HepG2 (cell line): Measurements from ENCODE around the gene FFAR2. TPM values are rescaled to one million over a fixed set of nuclear protein-coding genes. Genes with fewer than 3 reads are reported as not detected.

Source experiments
- ATAC-seq: fragments of 200-7000 bp; cut with Tn5 transposase; 3 replicates; pipeline ENCODE4 v1.9.1; 2020; ENCODE audit warnings: mild to moderate bottlenecking, moderate library complexity
- BruUV-seq: library from RNA; stranded (reverse); fragments of 400-500 nt; replicated peaks from 2 replicates; lab custom pipeline; 2021; lab: Mats Ljungman, UMichigan
- CTCF ChIA-PET: fragments of 300-600 bp; formaldehyde crosslinking; extraction: SDS; loops from one replicate; lab custom pipeline; 2021; ENCODE audit warnings: low total read pairs, inconsistent platforms, low intra/inter-chr PET ratio; lab: Yijun Ruan, JAX
- POLR2A ChIA-PET: fragments of 350-600 bp; sonication (Branson Sonifier 250); formaldehyde crosslinking; loops from one replicate; lab custom pipeline; 2020; ENCODE audit warnings: antibody characterized with exemption, inconsistent platforms; lab: Yijun Ruan, JAX
- DNase-seq: peaks from one replicate; pipeline ENCODE4 v3.0.0-alpha.2; 2015; ENCODE audit warnings: low spot score
- FAIRE-seq: peaks from 3 replicates; lab custom pipeline; 2011; peaks lifted over from hg19 to GRCh38; lab: Jason Lieb, UNC
- H2AFZ ChIP-seq: one replicate; pipeline ENCODE4 v1.6.1; 2011; ENCODE audit warnings: low read length, inconsistent platforms
- H3K27ac ChIP-seq: fragments of 300-600 bp; 3 replicates; pipeline ENCODE4 v1.8.0; 2011; ENCODE audit warnings: mixed run types, mild to moderate bottlenecking, mixed read lengths, low read length, inconsistent platforms; ENCODE audit not compliant: insufficient read depth; ENCODE audit errors: extremely low read length
- H3K27me3 ChIP-seq, 2 experiments: fragments of 200-600 bp in 1 of 2; 2 replicates in 1 of 2; 3 replicates in 1 of 2; pipeline versions ENCODE4 v1.6.0 to v1.8.0; 2011; ENCODE audit warnings: low read length in 2 of 2, mild to moderate bottlenecking in 2 of 2, moderate library complexity in 2 of 2, inconsistent platforms in 1 of 2; ENCODE audit not compliant: insufficient read depth in 2 of 2, control insufficient read depth in 1 of 2
- H3K36me3 ChIP-seq, 2 experiments: fragments of 200-600 bp in 1 of 2; replicated peaks in 1 of 2; 2 replicates in 1 of 2; 3 replicates in 1 of 2; pipeline versions ENCODE4 v1.5.1 to v1.8.0; 2011; ENCODE audit warnings: low read length in 2 of 2, inconsistent platforms in 1 of 2; ENCODE audit not compliant: insufficient read depth in 2 of 2, control insufficient read depth in 1 of 2
- H3K4me1 ChIP-seq: 2 replicates; pipeline ENCODE4 v1.5.1; 2012; ENCODE audit warnings: low read length, inconsistent platforms; ENCODE audit not compliant: insufficient read depth
- H3K4me2 ChIP-seq: 2 replicates; pipeline ENCODE4 v1.6.0; 2011; ENCODE audit warnings: low read depth, low read length, inconsistent platforms
- H3K4me3 ChIP-seq, 3 experiments: fragments of 200-600 bp in 1 of 3; sonication (generic), shearing (Covaris generic) in 1 of 3; replicated peaks in 1 of 3; 2 replicates each; pipeline ENCODE4 v1.5.1; 2011 to 2016; ENCODE audit warnings: low read length in 3 of 3, inconsistent platforms in 2 of 3, low read depth in 2 of 3, mild to moderate bottlenecking in 2 of 3, control low read depth in 1 of 3, mixed read lengths in 1 of 3; ENCODE audit not compliant: insufficient read depth in 1 of 3
- H3K79me2 ChIP-seq: one replicate; pipeline ENCODE4 v1.6.1; 2011; ENCODE audit warnings: low read length, inconsistent platforms; ENCODE audit not compliant: insufficient read depth
- H3K9ac ChIP-seq: 2 replicates; pipeline ENCODE4 v1.6.0; 2011; ENCODE audit warnings: mild to moderate bottlenecking, low read depth, low read length, inconsistent platforms; ENCODE audit not compliant: insufficient read depth
- H3K9me3 ChIP-seq: 2 replicates; pipeline ENCODE4 v1.5.1; 2012; ENCODE audit warnings: mild to moderate bottlenecking, low read length
- H4K20me1 ChIP-seq: 2 replicates; pipeline ENCODE4 v1.6.0; 2011; ENCODE audit warnings: inconsistent platforms, mild to moderate bottlenecking, low read length, moderate library complexity; ENCODE audit not compliant: insufficient read depth
- ATRX ChIP-seq: sonication (generic); formaldehyde crosslinking; IDR thresholded peaks from 2 replicates; pipeline ENCODE4 v1.4.0; 2020; ENCODE audit warnings: missing genetic modification reagents, borderline replicate concordance
- ETV6 ChIP-seq: sonication (generic); formaldehyde crosslinking; conservative IDR thresholded peaks from 2 replicates; pipeline ENCODE4 v1.4.0; 2020; ENCODE audit warnings: missing genetic modification reagents
- FOXK1 ChIP-seq: sonication (generic); formaldehyde crosslinking; IDR thresholded peaks from 2 replicates; pipeline ENCODE4 v1.4.0; 2020; ENCODE audit warnings: low read depth, missing genetic modification reagents, borderline replicate concordance
- MAFF ChIP-seq: IDR thresholded peaks from 2 replicates; pipeline ENCODE4 v1.6.1; 2011; ENCODE audit warnings: low read depth, low read length, improper control_type of control experiment
- ZNF546 ChIP-seq: sonication (generic); formaldehyde crosslinking; conservative IDR thresholded peaks from 2 replicates; pipeline ENCODE4 v1.8.1; 2023; ENCODE audit warnings: mild to moderate bottlenecking, missing genetic modification reagents
- ZNF550 ChIP-seq: sonication (generic); formaldehyde crosslinking; IDR thresholded peaks from 2 replicates; pipeline ENCODE4 v1.4.0; 2020; ENCODE audit warnings: mild to moderate bottlenecking, missing genetic modification reagents, borderline replicate concordance
- WGBS: methylation state at CpG from one replicate; pipeline ENCODE4 v1.1.6; 2017; ENCODE audit warnings: low lambda C conversion rate; 5-methylcytosine and 5-hydroxymethylcytosine counted together
- in situ Hi-C: cut with HindIII; loops from 2 replicates; pipeline ENCODE4 v1.10.0; 2017; ENCODE audit warnings: low pct_unique_long_range_greater_than_20kb; ENCODE audit not compliant: extremely low pct_ligation_motif_present
- intact Hi-C: fragments of 100-400 bp; cut with micrococcal nuclease; formaldehyde crosslinking; loops from one replicate; pipeline ENCODE4 v1.10.0; 2022; ENCODE audit not compliant: unreplicated experiment
- polyA plus RNA-seq, 8 experiments: library from polyadenylated mRNA; depleted of rRNA in 3 of 8; stranded (reverse) in 7 of 8; unstranded in 1 of 8; fragments of >200 nt; fragmentation: Illumina TruSeq in 4 of 8; extraction: Trizol in 4 of 8; gene quantifications; 2 replicates each; pipeline versions ENCODE4 v1.2.1 to v1.2.3, GENCODE V29; 2011 to 2016; ENCODE audit warnings: low read depth in 4 of 8, missing spikeins in 1 of 8, mixed read lengths in 1 of 8; ENCODE audit not compliant: insufficient read depth in 1 of 8
- total RNA-seq, 5 experiments: library from RNA; depleted of rRNA; stranded (reverse); fragments of >200 nt; fragmentation: Illumina TruSeq; extraction: Trizol; gene quantifications; 2 replicates each; pipeline ENCODE4 v1.2.3, GENCODE V29; 2016; ENCODE audit warnings: low read depth in 1 of 5
- TF ChIP-seq, protein P1 (sequence below): sonication (generic); formaldehyde crosslinking; IDR thresholded peaks from 2 replicates; pipeline ENCODE4 v1.5.0; 2020; ENCODE audit warnings: mild to moderate bottlenecking, missing genetic modification reagents, borderline replicate concordance
- TF ChIP-seq, protein P2 (sequence below): sonication (generic); formaldehyde crosslinking; IDR thresholded peaks from 2 replicates; pipeline ENCODE4 v1.8.1; 2023; ENCODE audit warnings: mild to moderate bottlenecking, missing genetic modification reagents
- TF ChIP-seq, protein P3 (sequence below): sonication (generic); formaldehyde crosslinking; IDR thresholded peaks from 2 replicates; pipeline ENCODE4 v1.4.0; 2020; ENCODE audit warnings: missing genetic modification reagents, borderline replicate concordance

FFAR2 gene
- total and polyA plus RNA-seq, 2 of the 13 experiments (the other 11 are each of a cell fraction or from before 2014, with no cell fraction given): 0.12 TPM; not detected in 1

DNA sequence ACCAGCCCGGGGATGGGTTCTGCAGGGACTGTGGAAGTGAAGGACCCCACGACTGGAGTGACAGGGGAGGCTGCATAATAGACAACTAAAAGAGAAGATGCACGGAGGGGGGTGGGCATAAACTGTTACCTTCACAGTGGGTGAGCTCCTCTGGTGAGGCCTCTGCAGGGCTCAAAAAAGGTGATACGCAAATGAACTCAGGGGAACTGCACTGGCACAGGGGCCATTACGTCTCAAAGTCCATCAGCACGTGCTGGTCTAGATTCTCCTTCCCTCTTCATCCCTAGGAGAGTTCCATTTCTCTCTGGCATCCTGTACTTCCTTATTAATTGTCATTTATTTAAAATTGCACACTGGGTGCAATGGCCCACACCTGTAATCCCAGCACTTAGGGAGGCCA, 8.1 kb upstream of the FFAR2 start (continued):
- TF ChIP-seq, protein P1, sequence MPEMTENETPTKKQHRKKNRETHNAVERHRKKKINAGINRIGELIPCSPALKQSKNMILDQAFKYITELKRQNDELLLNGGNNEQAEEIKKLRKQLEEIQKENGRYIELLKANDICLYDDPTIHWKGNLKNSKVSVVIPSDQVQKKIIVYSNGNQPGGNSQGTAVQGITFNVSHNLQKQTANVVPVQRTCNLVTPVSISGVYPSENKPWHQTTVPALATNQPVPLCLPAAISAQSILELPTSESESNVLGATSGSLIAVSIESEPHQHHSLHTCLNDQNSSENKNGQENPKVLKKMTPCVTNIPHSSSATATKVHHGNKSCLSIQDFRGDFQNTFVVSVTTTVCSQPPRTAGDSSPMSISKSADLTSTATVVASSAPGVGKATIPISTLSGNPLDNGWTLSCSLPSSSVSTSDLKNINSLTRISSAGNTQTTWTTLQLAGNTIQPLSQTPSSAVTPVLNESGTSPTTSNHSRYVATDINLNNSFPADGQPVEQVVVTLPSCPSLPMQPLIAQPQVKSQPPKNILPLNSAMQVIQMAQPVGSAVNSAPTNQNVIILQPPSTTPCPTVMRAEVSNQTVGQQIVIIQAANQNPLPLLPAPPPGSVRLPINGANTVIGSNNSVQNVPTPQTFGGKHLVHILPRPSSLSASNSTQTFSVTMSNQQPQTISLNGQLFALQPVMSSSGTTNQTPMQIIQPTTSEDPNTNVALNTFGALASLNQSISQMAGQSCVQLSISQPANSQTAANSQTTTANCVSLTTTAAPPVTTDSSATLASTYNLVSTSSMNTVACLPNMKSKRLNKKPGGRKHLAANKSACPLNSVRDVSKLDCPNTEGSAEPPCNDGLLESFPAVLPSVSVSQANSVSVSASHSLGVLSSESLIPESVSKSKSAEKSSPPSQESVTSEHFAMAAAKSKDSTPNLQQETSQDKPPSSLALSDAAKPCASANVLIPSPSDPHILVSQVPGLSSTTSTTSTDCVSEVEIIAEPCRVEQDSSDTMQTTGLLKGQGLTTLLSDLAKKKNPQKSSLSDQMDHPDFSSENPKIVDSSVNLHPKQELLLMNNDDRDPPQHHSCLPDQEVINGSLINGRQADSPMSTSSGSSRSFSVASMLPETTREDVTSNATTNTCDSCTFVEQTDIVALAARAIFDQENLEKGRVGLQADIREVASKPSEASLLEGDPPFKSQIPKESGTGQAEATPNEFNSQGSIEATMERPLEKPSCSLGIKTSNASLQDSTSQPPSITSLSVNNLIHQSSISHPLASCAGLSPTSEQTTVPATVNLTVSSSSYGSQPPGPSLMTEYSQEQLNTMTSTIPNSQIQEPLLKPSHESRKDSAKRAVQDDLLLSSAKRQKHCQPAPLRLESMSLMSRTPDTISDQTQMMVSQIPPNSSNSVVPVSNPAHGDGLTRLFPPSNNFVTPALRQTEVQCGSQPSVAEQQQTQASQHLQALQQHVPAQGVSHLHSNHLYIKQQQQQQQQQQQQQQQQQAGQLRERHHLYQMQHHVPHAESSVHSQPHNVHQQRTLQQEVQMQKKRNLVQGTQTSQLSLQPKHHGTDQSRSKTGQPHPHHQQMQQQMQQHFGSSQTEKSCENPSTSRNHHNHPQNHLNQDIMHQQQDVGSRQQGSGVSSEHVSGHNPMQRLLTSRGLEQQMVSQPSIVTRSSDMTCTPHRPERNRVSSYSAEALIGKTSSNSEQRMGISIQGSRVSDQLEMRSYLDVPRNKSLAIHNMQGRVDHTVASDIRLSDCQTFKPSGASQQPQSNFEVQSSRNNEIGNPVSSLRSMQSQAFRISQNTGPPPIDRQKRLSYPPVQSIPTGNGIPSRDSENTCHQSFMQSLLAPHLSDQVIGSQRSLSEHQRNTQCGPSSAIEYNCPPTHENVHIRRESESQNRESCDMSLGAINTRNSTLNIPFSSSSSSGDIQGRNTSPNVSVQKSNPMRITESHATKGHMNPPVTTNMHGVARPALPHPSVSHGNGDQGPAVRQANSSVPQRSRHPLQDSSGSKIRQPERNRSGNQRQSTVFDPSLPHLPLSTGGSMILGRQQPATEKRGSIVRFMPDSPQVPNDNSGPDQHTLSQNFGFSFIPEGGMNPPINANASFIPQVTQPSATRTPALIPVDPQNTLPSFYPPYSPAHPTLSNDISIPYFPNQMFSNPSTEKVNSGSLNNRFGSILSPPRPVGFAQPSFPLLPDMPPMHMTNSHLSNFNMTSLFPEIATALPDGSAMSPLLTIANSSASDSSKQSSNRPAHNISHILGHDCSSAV (CRISPR knock-in tag): no peak

DNA sequence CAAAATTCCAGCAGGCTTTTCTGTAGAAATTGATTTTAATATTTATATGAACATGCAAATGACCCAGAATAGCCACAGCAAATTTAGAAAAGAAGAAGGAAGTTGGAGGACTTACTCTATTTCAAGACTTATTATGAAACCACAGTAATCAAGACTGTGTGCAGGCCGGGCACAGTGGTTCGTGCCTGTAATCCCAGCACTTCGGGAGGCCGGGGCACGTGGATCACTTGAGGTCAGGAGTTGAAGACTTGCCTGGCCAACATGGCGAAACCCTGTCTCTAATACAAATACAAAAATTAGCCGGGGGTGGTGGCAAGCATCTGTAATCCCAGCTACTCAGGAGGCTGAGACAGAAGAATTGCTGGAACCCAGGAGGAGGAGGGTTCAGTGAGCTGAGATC, 6.0 kb upstream of the FFAR2 start:
- Histone ChIP-seq H3K9me3 (no peaks in the 10 kb centered on the region), H2AFZ (no peak overlapping the region), H3K4me2 (no peak overlapping the region), H4K20me1 (no peaks in the 10 kb centered on the region), H3K4me3 (no peak overlapping the region), H3K27me3 (peaks cover 2 to 18% of the 10 kb centered on the region in 2 experiments; a peak in 3 of 5 replicates), H3K4me1 (peaks cover 29% of the 10 kb centered on the region), H3K79me2 (no peaks in the 10 kb centered on the region), H3K9ac (no peak overlapping the region), H3K36me3 (no peaks in the 10 kb centered on the region), H3K27ac (no peak overlapping the region)
- ATAC-seq (no peak), FAIRE-seq (no peak), DNase-seq (no peak)
- WGBS: 6% methylated on average over 7 of the region's 7 CpGs
- intact Hi-C loops (no loop called here), in situ Hi-C loops (no loop called here)
- BruUV-seq: no TSS peak
- ChIA-PET POLR2A (no interaction called here), CTCF (no interaction called here)
- TF ChIP-seq, protein P2, sequence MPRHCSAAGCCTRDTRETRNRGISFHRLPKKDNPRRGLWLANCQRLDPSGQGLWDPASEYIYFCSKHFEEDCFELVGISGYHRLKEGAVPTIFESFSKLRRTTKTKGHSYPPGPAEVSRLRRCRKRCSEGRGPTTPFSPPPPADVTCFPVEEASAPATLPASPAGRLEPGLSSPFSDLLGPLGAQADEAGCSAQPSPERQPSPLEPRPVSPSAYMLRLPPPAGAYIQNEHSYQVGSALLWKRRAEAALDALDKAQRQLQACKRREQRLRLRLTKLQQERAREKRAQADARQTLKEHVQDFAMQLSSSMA (CRISPR knock-in tag): no peak
- TF ChIP-seq ATRX (CRISPR knock-in tag) (no peak), ZNF550 (CRISPR knock-in tag) (no peak), ETV6 (CRISPR knock-in tag) (no peak), MAFF (no peak), FOXK1 (CRISPR knock-in tag) (no peak), ZNF546 (CRISPR knock-in tag) (no peak)
- TF ChIP-seq, protein P3, sequence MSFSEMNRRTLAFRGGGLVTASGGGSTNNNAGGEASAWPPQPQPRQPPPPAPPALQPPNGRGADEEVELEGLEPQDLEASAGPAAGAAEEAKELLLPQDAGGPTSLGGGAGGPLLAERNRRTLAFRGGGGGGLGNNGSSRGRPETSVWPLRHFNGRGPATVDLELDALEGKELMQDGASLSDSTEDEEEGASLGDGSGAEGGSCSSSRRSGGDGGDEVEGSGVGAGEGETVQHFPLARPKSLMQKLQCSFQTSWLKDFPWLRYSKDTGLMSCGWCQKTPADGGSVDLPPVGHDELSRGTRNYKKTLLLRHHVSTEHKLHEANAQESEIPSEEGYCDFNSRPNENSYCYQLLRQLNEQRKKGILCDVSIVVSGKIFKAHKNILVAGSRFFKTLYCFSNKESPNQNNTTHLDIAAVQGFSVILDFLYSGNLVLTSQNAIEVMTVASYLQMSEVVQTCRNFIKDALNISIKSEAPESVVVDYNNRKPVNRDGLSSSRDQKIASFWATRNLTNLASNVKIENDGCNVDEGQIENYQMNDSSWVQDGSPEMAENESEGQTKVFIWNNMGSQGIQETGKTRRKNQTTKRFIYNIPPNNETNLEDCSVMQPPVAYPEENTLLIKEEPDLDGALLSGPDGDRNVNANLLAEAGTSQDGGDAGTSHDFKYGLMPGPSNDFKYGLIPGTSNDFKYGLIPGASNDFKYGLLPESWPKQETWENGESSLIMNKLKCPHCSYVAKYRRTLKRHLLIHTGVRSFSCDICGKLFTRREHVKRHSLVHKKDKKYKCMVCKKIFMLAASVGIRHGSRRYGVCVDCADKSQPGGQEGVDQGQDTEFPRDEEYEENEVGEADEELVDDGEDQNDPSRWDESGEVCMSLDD (CRISPR knock-in tag): no peak
